GM18907 (cell line): ENCODE data around the gene ARHGAP24.
A peak's percentile ranks its signal among the peaks of the same experiment; 100 is the strongest.
"Not testable (repeated sequence)": the region's sequence is repeated elsewhere in the genome, so short reads cannot be mapped to it uniquely, and the experiment has no call there.

Experiments
- ATAC-seq: cut with Tn5 transposase; IDR thresholded peaks from one replicate; pipeline ENCODE4 v1.9.1; 2021; ENCODE audit warnings: mild to moderate bottlenecking, moderate library complexity; ENCODE audit not compliant: unreplicated experiment

Gene ARHGAP24

DNA sequence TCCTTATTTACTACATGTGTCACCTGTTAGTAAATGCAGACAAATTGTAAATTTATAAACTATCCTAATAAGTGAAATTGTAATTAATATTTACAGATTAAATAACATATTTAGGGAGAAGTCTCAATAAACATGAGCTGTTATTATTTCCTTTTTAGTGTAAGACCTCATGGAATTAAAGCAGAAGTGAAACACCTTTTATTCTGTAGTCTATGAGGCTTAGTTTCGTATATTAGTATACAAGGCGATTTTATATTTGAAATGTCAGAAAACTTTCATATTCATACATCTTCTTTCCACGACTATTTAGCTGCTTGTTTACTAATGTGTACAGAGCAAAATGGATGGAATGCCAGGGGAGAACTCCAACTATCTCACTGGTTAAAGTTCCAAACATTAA, 414.4 kb downstream of the ARHGAP24 start:
- ATAC-seq = no peak

DNA sequence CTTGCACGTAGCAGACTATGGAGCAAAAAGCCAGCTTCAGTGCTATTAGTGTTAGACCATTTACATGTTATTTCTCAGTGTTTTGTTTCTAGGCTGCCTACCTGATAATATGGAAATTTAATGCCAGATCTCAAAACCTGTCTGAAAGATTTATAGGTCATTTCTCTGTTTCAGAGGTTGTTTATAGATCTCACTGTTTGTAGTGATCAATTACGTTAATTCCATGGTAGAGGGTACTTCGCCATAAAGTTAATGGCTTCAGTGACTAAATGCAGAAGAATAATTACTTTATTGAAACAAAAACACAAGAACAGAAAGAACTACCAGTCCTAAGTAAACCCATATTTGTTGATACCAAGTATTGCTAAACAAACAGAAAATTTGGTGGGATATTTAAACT, 420.8 kb downstream of the ARHGAP24 start:
- no peak for ATAC-seq

DNA sequence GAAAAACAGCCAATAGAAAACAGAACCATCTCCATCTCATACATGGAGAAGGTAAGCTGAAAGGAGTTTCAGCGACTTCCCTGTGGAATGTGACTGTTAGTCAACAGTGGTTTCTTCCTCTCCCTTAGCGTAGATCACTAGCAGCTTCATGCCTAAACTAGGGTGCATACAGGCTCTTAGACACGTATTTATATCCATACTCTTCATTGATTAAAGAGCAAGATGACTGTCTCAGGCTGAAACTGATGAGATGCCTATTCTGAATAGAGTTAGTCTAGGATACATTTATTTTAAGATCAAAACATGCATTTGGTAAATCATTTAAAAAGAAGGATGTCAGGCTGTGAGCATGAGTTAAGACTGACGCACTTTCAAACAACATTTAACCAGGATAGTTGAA, 423.3 kb downstream of the ARHGAP24 start:
- ATAC-seq = no peak

DNA sequence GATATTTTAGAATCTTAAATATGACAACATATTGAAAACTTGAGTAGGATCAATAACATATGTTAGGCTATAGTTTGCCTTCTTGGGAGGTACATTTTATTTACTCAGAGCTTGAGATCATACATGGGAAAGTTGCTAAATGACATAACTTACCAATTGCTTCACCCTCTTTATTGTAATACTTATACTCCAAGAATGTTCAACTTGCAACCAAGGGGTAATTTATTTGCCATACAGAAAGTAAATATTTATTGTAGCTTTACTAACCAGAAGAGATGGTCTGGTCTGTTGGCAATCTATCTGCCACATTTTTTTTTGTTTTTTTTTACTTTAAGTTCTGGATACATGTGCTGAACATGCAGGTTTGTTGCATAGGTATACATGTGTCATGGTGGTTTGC, 426.6 kb downstream of the ARHGAP24 start:
- ATAC-seq = no peak

DNA sequence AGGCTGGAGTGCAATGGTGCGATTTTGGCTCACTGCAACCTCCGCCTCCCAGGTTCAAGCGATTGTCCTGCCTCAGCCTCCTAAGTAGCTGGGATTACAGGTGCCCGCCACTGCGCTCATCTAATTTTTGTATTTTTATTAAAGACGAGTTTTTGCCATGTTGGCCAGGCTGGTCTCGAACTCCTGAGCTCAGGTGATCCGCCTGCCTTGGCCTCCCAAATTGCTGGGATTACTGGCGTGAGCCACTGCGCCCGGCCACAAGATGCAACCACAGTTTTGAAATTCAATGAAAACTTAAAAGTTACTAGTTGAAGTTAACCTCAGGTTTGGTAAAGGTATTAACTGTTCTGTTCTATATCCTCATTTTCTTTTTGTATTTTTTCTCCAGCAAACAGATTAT, 427.7 kb downstream of the ARHGAP24 start:
- not testable (repeated sequence) for ATAC-seq

DNA sequence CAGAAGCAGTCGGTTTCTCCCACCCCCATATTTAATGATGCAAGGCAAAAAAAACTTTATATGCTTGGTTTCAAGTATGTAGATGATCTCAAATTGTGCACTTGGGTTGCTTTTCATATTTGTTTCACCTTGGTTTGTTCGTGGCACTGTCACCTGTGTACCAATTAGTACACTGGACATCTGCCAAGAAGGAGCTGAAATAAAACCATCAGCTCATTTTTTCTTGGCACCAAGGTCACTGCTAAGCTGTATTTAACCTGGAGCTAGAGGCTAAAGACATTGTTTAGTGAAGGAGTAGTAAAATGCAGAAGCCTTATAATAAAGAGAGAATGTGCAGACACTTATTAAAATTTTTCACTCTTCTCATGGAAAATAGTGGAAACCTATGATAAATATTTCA, 430.8 kb downstream of the ARHGAP24 start:
- ATAC-seq = no peak

DNA sequence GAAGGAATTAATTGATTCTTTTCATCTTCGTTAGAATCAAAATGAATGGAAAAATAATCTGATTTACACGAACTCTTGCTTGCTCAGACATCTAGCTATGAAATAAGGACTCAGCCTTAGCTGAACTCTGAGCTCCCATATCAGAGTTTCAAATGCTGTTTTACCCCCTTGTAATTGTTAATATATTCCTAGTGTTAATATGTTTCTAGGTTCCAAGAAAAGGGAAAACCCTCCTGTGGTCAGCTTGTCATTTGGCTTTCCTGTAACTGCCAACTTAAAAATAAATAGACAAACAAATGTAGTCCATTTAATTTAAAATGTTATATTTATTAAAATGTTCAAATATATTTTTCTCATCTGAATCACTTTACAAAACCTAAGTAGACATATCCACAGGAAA, 432.1 kb downstream of the ARHGAP24 start:
- no peak for ATAC-seq

DNA sequence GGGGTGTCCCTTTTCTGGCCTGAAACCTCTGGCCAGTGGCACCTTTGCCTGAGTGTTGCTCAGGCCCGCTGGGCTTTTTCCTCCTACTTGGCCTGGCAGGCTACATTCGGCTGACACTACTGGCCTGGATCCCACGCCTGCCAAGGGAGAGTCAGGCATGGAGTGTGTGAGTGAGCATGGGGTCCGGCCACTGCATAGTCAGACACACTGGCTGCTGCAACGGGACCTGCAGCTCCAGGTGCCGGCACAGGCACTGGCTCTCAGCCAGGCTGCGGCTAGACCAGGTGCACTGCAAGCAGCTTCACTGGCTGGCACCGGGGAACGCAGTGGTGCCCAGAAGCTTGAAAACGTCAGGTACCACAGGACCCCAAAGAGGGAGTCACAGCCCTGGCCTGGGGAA, 434.9 kb downstream of the ARHGAP24 start:
- ATAC-seq = no peak

DNA sequence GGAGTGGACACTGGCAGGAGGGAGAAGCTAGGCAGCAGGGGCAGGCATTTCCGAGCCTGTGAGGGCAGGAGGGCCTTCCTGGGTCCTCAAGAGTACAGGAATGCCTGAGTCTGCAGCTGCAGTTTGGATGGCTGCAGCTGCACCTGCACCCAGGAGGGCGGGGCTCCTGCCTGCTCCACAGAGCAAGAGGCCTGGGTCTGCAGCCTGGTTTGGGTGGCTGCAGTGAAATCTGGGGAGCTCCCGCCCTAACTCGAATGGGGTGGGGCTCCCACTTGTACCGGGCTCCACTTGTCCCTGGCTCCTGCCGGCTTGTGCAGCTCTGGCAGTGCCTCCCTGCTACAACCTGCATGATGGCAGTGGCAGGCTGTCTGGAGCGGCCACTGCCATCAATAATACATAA, 436.0 kb downstream of the ARHGAP24 start:
- no peak for ATAC-seq

DNA sequence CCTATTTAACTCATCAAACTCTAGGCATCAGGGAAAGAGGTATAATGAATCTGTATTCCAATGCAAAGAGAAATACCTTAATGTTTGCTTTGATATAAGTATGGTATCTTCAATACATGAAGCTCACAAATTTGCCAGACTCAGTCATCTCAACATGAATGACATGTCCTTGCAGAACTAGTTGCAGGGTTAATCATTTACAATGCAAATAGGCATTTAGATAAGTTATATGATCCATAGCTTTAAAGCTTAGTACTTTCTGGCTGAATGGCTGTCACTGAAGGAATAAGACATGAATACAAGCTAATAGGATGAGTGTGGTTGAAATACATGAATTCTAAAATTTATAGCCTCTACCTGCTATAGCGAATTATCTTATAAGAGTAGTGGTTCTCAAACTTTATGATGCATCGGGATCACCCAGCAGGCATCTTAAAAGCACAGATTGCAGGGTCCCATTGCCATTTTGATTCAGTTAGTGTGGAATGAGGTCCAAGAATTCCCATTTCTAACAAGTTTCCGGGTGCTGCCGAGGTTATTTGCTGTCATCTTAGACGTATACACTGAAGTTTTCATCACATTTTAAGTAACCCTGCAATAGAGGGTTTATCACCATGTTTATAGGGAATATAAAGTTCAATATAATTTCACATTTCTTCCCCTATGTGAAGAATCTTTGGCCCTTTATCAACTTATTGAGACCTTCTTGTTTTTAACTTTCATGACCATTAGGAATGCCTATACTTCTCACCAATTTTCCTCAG, 439.2 kb downstream of the ARHGAP24 start:
- no peak for ATAC-seq

DNA sequence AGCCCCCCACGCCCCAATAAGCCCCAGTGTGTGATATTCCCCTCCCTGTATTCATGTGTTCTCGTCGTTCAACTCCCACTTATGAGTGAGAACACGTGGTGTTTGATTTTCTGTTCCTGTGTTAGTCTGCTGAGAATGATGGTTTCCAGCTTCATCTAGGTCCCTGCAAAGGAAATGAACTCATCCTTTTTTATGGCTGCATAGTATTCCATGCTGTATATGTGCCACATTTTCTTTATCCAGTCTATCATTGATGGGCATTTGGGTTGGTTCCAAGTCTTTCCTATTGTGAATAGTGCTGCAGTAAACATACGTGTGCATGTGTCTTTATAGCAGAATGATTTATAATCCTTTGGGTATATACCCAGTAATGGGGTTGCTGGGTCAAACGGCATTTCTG, 440.6 kb downstream of the ARHGAP24 start:
- not testable (repeated sequence) for ATAC-seq

DNA sequence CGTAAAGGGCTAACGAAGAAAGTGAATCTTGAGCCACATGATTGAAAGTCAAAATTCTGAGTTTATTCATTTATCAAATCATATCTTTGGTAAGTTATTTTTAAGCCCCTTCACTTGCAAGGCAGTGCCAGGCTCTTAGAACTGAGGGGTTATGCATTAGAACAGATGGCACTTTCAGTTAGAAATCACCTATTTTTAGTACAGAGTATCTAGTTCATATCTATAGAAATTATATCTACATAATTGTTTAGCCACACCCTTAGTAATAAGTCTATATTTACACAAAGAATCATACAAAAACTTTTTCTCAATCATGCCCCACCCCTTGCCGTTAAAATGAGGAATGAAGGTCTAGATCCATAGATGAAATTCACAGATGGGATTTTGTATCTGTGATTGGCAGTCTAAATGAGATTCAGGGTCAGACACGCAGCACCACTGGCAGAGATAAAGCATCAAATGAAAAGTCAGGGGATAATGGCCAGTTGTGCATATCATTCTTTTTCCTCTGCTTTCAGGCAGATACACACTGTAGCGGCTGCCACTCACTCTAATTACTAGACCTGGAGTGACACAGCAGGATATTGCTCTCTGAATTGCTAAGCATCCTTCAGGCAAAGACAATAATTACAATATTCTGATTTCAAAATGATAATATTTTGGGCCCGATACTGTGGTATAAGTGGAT, 444.4 kb downstream of the ARHGAP24 start:
- no peak for ATAC-seq

DNA sequence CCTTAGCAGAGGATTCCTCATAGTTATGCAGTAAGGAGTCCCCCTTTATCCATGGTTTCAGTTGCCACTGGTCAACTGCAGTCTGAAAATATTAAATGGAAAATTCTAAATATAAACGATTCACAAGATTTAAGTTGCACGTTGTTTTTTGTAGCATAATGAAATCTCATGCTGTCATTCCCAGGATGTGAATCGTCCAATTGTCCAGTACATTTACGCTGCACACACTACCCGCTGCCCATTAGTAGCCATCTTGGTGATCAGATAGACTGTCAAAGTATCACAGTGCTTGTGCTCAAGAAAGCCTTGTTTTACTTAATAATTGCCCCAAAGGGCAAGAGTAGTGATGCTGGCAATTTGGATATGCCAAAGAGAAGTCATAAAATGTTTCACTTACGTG, 450.1 kb downstream of the ARHGAP24 start:
- ATAC-seq = no peak

DNA sequence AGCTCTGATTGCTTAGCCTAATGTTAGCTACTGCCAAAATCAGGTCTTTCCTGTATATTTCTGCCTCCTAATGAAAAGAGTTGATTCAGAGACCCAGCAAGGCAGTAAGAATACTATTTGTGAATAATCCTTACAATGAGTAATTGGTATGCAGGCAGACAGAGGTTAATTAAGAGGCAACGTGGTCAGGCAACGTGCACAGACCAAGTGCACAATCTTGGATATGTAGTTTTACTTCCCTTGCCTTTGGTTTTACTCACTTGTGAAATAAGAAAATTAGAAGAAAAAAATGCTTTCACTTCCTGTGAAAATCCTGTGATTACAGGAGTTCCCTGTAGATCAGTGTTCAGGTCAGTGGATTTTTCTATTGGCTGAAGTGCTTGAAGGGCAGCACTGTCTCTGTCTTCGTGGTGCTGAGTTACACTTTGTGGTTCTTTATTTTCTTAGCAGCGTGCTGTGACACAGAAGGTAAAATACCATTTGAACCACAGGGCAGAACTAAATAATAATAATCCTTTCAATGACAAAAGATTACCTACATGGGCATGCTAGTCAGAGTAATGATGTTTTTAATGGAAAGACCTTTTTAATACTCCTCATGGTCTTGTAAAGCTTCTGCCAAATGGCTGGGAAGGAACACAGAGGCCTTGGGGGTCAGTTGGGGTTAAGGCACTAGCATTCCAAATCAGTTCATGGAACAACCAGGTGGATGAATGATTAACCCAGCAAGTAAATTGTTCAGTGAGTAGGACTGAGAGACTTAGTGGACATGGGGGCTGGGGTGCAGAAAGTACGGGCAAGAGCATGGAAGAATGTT, 454.0 kb downstream of the ARHGAP24 start:
- ATAC-seq = peak; percentile 78

DNA sequence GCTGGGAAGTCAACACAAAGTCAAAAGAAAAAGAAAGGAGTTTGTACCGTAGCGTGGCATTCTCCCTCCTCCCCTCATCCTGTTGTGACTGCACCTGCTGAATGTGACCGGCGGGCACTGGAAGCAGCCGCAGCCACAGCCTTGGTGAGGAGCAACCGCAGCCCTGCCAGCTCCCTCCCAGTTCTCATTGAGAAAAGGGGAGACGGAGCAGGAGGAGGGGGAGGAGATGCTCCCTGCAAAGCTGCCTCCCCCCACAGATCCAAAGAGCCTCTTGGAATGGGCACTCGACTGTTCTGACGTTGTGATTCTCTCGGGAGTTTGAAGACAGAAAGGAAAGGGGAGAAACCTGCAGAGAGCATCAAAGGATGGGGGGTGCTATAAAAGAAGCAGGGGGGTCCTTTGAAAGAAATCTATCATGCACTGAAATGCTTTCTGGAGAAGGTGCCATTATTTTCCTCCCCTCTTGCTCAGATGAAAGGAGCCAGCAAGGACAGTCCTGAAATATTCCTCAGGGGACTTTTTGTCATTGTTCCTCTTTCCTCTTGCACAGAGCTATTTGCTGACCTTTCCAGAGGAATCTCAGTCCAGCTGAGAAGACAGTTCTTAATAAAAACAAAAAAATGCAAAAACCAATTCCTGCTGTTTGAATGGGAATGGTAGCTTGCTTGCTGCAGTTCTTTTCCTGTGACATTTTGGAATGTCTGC, 455.2 kb downstream of the ARHGAP24 start:
- ATAC-seq = peak; percentile 57

DNA sequence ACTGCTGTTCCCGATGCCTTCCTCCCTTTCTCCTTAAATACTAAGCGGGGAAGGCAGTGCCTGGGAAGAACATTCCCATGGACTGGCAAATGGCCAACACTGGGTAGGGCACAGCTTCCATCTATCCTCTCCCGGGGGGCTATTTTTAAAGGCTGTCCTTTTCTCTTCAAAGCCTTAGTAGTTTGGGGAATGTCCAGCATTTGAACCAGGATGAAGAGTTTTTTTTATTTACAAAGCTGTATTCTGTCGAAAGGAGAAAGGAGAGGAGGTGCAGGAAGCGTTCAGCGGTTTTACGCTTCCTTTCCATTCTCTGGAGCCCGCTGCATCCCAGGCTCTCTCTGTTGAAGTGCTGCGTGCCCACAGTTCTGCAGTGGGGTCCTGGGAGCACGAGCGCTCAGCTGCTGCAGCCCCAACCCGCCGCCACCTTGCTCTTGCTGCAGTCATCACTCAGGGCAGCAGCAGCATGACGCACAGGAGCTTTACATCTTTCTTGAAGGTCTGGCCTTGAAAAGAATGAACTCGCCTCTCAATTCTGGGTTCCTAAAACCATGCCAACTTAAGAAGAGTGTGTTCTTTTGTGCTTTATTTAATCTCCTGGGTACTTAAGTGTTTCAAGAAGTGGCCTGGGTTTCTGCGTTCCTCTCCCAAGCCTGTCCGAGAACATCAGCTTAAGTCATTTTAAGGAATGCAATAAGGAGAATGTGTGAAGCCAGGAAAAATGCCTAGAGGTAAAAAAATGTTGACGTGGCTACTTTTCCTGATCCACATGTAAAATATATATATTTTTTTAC, 457.7 kb downstream of the ARHGAP24 start:
- ATAC-seq = no peak

DNA sequence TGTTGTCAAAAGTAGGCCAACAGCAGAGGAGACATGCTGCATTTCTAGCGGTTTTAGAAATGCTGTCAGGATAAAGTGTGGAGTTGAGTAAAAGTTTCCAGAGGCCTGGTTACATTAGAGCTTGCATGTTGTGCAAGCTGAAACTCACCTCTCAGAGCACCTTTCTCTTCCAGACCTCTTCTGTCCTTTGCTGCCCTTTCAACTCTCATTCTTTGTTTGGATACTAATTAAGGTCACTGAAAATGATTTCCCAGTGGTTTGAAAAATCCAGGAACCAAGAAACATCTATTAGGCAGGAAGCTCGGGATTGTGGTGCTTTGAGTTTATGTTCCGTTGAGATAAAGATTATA, 458.3 kb downstream of the ARHGAP24 start:
- ATAC-seq = no peak

DNA sequence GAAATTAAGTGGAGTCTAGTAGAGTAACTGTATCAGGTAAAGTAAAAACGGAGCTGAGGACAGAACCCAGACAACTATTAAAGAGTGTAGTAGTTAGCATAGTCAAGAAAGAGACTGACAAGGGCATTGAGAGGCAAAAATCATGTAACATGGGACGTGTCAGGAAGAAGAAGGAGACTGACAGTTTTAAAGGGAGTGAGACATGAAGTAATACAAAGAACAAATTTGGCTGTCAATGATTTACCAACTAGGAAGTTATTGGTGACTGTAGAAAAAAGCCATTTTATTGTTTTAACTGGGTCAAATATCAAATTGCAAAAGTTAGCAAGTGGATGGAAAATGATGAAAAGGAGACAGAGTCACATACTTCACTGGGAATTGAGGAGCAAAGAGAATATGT, 462.6 kb downstream of the ARHGAP24 start:
- no peak for ATAC-seq

DNA sequence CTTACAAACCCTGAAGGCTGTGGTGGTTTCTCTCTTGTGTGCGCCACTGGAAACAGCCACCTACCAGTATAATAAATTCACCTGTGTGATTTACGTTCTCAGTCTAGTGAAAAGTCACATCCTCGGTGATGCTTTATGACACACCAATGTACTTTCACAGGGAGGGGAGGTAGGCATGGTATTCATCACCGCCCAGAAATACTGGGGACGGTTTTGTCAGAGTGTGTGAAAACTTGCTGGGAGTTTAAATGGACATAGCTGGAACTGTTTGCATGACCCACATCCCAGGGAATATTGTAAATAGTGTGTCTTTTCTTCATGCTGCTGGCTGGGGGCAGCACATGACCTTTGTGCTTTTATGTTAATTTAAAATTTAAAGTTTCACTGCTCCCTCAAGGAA, 463.1 kb downstream of the ARHGAP24 start:
- ATAC-seq = no peak

DNA sequence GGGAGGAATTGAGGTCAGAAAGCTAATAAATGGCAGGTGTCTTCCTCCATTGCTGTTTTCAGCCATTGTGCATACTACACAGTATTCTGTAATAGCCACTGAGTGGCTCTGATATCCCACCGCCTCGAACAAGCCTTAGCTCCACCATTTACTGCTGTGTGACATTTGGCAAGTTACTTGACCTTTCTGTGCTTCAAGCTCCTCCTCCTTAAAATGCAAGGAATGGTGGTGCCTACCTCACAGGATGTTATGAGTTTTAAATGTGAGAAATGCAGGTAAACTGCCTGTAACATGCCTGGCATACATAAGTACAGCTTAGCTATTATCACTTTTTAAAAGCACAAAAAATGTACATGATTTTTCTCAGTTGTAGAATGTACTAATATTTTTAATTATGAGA, 464.0 kb downstream of the ARHGAP24 start:
- no peak for ATAC-seq
